ENCODE results near the gene R3HCC1L.

The R3HCC1L gene

GRCh38 chr10:98270786-98271185, 136.3 kb downstream of the R3HCC1L start:
- DNase-seq (ENCODE audit: low read depth in 2 of 2), result no peak
- no peak for TF ChIP-seq CTCF (IDR thresholded peaks at IDR 0.05; ENCODE audit: low read depth, low read length)

GRCh38 chr10:98272245-98272644, 137.8 kb downstream of the R3HCC1L start:
- H3K4me3 ChIP-seq (replicated peaks in 1 of 2; ENCODE audit: low read depth in 2 of 2, low read length in 2 of 2), result no peak overlapping the region
- DNase-seq (ENCODE audit: low read depth in 2 of 2), result no peak
- no peak for TF ChIP-seq CTCF (IDR thresholded peaks at IDR 0.05; ENCODE audit: low read depth, low read length)

More at GRCh38 chr10:98270786-98271185, 136.3 kb downstream of the R3HCC1L start:
- H3K4me3 ChIP-seq (replicated peaks in 1 of 2; ENCODE audit: low read depth in 2 of 2, low read length in 2 of 2), result no peak overlapping the region

- no peak overlapping the region for H3K4me3 ChIP-seq (replicated peaks in 1 of 2; ENCODE audit: low read depth in 2 of 2, low read length in 2 of 2)
- TF ChIP-seq CTCF (IDR thresholded peaks at IDR 0.05; ENCODE audit: low read depth, low read length), result no peak
- no peak for DNase-seq (ENCODE audit: low read depth in 2 of 2)
Measured at GRCh38 chr10:98272656-98273055, 138.2 kb downstream of the R3HCC1L start.

GRCh38 chr10:98273057-98273850, 138.8 kb downstream of the R3HCC1L start:
- DNase-seq (ENCODE audit: low read depth in 2 of 2), result no peak

GRCh38 chr10:98274562-98274961, 140.1 kb downstream of the R3HCC1L start:
- no peak overlapping the region for H3K4me3 ChIP-seq (replicated peaks in 1 of 2; ENCODE audit: low read depth in 2 of 2, low read length in 2 of 2)
- no peak for DNase-seq (ENCODE audit: low read depth in 2 of 2)
- no peak for TF ChIP-seq CTCF (IDR thresholded peaks at IDR 0.05; ENCODE audit: low read depth, low read length)

More at GRCh38 chr10:98273057-98273850, 138.8 kb downstream of the R3HCC1L start:
- no peak overlapping the region for H3K4me3 ChIP-seq (replicated peaks in 1 of 2; ENCODE audit: low read depth in 2 of 2, low read length in 2 of 2)
- TF ChIP-seq CTCF (IDR thresholded peaks at IDR 0.05; ENCODE audit: low read depth, low read length), result no peak

GRCh38 chr10:98276311-98276710, 141.9 kb downstream of the R3HCC1L start:
- DNase-seq (ENCODE audit: low read depth in 2 of 2), result no peak
- H3K4me3 ChIP-seq (replicated peaks in 1 of 2; ENCODE audit: low read depth in 2 of 2, low read length in 2 of 2), result no peak overlapping the region
- no peak for TF ChIP-seq CTCF (IDR thresholded peaks at IDR 0.05; ENCODE audit: low read depth, low read length)

All from cardiac fibroblast (primary cell).